G401.6 (cell line): ENCODE measurements around the gene SEC22C.

Source experiments
- FAIRE-seq: peaks from 2 replicates; lab custom pipeline; 2012; peaks lifted over from hg19 to GRCh38; lab: Jason Lieb, UNC

Gene SEC22C

DNA sequence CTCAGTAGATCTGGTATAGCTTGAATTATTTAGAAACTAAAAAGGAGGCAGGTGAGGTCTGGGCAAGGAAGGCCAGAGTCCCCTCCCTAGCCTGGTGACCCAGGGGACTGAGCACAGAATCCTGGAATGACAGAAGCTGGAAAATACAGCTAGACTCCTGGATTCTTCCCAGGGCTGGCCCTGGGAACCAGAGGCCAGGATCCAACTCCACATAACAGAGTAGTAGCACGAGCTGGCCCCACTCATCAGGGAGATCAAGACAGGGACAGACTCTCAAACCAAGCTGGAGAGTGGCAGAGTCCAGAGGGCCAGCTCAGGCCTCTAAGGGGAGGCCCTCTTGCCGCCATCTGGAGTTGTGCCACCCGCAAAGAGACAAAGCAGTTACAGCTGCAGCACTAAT lies 68.6 kb downstream of the SEC22C start:
- no peak for FAIRE-seq

DNA sequence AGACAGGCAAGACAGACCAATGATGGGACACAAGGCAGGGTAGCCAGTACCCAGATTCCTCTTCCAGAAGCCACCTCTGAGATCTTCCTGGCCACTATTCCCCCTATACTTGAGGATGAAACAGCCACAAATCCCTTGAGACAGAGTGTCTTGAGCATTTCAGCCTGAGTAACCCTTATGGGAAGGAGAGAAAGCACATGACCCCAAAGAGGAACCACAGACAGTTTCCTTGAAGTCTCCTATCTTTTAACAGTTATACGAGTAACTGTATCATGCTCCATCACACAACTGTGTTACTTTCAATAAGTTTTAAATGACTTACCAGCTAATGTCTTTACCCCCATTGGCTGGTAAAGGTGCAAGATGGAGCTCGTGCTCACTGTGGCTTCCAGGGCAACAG lies 70.0 kb downstream of the SEC22C start:
- FAIRE-seq: no peak

DNA sequence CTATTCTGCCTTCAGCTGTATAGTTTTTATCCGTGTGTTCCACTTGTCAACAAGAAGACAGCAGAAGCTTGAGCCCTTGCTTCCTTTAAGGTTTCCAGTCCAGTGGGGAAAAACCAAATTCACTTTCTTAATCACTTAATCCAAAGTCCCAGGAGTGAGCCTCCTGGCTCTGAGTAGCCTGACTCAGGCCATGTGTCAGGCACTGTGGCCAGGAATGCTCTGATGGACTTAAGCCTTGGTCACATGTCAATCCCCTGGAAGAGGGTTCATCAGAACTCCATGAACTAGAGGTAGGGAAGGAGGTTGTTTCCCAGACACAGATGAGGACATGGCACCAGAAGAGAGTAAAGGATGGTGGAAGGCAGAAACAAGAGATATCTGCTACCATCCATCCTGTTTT lies 70.6 kb downstream of the SEC22C start:
- no peak for FAIRE-seq

DNA sequence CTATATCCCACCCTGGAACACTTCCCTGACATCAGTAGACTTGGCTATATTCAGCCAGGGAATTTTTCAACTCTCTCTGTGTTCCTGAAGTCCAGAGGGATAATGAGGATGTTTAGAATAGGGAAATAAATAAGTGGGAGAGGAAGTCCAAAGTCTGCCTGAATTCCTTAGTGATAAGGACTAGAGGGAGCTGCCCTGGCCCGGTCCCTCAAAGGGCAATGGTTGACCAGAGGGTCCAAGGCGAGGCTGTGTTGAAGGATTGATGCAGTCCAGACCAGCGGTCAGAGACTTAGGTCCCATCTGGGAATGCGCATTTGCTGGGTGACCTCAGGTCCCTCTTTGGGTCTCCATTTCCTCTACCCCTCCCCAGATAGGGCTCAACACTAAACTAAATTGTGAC lies 71.4 kb downstream of the SEC22C start:
- FAIRE-seq: no peak

DNA sequence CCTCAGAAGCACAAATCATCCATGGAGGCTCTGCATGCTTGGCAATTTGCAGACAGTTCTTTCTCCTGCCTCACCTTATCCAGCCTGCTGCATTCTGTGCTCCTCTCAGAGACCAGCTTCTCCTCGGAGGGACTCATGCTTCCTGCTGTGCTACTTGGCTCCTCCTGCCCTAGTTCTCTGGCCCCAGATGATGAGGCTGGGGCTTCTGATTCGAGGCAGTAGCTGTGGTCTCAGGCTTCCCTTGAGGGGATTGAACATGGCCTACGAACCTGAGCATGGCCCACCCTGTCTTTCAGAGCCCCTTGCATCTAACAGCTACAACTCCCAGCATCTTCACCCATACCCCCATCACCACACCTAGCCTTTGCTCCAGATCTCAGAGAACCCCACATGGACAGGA lies 72.7 kb downstream of the SEC22C start:
- FAIRE-seq: no peak

DNA sequence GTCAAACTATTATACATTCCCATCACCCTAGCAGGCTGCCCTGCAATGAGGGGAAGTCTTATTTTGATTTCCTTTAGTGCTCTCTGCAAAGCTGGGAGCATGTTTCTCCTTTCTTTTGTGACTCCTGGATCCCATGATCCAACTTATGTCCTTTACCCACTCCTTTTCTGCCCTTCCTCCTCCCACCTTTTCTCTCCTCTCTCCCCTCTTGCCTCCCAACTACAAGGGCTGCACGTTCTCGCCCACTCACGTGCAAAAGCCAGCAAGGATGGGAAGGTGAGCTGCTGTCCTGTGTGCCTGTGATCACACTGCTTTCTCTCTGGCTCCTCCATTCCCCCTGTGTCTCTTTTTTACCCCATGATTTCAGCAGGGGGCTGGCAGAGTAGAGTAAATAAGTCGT lies 73.2 kb downstream of the SEC22C start:
- no peak for FAIRE-seq

DNA sequence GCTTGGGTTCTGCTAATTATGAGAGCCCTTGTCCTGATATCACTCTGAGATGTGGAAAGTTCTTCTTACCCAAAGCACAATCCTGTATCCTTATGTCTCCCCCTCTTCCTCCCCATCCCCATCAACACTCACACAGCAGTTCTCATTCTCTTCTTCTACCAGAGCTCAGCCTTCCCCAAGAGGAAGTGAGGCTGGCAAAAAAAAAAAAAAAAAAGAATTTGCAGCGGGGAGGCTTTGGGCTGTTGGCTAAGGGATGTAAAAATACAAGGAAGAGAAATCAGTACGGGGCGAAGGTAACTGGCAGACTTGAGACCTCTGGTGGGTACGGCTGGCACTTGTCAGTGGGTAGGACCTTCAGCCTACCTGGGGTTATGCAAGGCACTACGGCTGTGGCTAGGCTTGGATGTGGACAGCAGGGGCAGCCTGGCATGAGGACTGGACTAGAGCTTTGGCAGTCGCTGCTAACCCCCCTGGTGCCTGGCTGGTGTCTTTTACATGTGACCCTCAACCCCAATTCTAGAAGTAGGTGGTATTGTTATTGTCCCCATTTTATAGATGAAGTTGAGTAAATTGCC lies 73.9 kb downstream of the SEC22C start:
- no peak for FAIRE-seq

DNA sequence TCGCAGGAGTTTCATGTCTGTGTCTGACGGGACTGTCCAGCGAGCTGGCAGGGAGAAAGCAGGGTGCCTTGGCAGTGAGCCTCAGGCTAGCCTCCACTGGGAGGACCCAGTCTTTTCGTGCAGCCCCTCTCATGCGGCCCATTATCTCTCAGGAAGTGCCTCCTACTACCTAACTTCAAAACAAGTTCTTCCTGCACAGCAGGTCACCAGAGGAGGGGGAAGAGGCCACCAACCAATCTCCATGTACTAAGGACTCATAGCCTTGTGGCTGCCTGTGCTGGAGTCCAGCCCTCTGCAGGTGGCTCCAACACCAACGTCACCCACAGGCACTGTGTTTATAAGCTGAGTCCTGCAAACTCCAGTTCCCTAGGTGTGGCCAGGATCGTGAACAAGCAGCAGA lies 74.5 kb downstream of the SEC22C start:
- FAIRE-seq: no peak

DNA sequence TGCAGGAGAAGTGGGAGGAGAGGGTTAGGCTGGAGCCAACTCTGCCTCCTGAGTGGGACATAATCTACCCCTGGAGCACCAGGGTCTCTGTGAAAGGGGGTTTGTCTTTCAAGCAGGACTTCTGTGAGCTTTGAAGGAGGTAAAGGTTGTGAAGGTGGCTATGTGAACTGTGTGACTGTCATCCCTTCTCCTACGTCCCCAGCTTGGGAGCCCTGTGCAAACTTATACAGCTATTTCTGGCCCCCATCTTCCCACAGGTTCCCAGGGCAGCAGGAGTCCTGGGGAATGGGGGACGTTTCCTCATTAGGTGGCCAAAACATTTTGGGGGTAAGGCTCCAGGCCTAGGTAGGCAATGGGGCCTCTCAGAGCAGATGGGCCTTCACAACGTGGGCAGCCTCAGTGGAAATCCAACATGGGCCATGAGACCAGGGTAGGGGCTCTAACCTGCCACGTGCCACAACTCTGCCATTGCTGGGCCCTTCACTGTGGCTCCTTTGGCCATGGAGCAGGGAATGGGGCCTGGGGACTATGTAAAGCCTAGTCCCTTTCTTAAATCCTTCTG lies 75.8 kb downstream of the SEC22C start:
- no peak for FAIRE-seq

DNA sequence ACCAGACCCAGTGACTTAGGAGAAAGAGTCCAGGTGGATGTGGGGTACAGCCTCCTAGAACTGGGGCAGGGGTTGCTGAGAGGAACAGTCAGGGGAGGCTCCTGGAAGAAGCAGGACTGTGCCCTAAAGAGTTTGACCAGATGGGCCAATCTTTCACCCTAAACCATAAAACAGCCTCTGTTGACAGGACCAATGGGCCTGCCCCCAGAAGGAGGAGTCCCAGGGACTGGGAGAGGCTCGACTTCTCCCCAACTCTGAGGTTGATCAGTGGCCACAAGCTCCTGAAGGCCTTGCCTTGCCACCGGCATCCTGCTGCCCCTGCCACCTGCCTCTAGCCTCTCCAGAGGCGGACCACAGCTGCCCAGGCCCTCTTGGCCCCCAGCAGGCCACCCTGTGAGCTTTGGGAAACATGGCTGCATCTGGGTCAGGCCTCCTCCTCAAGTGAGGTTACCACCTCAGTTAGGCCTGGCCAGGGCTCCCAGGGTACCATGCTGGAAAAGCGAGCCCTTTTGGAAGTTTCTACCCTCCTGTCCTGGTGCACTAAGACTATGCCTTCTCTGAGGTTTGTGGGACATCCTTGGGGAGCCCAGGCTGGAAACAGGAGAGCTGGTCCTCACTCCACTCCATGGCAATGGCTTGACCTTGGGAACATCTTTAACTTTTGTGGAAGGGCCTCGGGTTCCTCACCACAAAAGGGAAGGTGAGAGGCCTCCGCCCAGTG lies 76.5 kb downstream of the SEC22C start:
- no peak for FAIRE-seq

DNA sequence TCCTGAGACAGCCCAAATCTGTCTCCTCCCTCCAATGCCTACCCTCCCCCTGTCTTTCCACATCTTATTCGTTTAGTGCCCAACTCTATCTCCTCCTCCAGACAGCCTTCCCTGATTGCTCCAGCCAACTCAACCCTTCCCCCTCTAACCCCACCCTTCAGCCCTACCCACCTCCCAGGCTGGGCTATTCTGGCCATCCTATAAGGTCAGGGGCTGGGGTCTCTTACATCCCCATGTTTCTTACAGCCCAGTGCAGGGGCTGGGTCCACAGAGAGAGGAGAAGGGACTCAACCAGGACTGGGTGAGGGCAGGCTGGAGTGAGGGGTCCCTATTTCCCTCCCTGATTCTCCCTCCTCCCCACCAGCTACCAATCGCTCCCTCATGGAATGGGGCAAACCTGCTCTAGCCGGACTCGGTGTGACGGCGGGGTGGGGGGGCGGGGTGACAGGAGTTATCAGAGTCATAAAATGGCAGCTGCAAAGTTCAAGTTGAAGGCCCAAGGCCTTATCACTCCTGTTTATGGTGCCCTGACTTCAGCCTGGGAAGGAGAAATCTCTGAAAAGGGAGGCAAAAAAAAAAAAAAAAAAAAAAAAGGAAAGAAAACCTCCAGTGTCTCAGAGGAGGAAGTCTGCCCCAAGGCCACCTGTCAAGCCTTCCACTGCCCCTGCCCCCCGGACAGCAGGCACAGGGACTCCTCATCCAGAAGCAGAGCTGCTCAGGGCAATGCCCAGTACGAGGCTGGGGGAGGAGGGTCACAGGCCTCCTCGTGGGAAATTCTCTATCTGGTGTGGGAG lies 77.2 kb downstream of the SEC22C start:
- no peak for FAIRE-seq

DNA sequence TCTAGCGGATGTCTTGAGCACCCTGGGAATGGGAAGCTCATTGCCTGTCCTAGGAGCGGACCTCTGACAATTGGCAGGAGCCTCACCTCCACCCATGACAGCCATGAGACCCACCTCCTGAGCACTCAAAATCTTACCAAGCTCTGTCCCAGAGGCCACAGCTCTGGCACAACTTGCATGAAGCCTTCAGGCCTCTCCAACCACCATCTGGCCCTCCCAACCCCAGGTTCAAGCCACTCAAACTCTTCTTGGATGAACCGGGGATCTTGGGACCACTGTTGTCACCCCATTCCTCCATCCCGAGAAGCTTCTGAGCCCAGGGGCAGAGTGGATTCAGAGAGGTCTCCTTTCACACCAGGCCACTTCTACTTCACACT lies 77.8 kb downstream of the SEC22C start:
- FAIRE-seq: no peak

DNA sequence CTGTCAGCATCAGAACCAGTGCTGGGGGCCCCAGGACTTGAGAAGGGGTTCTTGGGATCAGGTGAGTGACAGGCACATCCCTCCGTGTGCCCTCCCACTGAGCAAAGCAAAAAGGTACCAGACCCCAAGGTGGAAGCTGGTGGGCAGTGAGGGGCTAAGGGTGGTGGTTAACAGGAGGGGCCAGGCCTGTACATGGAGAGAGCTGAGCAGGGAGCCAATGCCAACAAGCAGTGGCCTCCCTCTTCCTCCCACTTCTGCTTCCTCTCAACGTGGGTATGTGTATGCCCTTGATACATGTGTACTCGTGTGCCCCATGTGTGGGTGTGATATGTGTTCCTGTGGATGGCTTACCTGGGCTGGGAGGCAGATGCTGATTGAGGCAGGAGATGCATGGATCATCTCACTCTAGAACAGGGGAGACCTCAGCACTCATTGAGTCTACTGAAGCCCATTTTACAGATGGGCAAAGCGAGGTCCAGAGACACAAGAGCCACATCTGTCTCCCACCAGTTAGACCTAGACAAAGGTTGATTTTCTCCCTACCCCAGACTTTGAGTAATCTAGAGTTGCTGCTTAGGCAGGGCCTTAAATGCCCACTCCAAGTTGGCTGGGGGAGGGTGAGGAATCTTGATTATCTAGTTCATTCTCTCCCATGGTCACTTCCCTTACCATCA lies 78.4 kb downstream of the SEC22C start:
- FAIRE-seq: no peak

DNA sequence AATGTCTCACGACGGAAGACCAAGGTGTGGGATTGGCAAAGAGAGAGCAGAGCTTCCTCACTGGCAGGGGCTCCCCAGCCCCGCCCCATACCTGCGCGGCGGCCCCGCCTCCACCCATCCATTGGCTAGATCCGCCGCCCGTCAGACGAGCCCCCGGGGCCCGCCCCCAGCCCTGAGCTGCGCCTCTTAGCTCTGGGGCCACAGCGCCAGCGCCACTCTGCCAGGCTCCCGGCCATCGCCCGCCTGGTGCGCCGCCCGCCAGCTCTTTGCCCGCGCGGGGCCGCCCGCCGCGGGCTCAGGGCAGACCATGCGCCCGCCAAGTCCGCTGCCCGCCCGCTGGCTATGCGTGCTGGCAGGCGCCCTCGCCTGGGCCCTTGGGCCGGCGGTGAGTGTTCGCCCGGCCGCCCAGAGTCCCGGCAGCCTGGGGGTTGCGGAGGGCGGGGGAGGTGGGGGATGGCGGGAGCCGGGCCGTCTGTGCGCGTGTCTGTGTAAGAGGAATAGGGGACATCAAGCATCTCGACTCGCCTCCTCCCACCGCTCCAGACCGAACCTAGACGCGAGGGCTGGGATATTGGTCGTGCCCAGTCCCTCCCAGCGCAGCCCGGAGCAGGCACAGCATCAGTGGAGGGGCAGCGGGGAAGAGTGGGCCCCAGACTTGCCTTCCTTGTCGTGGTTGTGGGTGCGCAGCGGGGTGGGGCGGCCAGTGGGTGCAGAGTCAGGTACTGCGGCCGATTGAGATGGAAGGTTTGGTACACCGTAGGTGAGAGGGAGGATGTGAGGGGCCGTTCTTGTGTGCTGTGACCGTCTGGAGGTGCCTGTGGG lies 79.1 kb downstream of the SEC22C start, which contains the start of gene VIPR1:
Gene VIPR1, plus strand, starts transcription at position 215 of the 822 bp plus-strand sequence. Its CDS starts 93 bp downstream, at position 308.
- no peak for FAIRE-seq

DNA sequence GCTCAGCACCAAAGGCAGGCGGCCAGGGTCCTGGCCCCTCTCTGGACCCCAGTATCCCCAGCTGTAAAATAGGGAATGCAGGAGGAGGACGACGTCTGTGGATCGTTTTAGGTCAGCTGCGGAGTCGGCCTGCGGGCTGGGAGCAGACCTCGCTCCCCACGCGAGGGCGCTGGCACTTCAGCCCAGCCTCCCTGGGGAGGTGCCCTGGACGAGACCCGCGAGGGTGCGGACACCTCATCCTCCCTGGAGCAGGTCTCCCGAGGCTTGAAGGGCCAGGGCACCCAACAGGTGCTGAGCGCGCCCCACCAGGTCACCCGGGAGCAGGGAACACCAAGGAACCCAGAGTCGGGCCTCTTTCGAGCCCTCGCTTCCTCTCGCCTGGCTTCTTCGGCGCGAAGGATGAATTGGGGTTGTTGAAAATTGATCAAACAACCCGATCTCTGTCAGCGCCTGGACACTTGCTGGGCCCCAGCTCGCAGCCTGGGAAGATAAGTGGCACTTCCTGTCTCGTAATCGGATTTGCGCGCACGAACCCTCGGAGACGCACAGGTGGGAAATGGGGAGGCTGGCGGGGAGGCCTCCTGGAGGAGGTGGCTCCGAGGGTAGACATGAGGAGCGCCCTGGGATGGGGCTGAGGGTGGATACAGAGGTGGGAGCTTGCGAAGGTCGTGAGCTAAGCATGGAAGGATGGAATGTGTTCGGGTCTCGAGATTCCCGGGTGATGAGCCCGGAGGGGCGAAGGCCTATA lies 79.9 kb downstream of the SEC22C start:
- FAIRE-seq: no peak

DNA sequence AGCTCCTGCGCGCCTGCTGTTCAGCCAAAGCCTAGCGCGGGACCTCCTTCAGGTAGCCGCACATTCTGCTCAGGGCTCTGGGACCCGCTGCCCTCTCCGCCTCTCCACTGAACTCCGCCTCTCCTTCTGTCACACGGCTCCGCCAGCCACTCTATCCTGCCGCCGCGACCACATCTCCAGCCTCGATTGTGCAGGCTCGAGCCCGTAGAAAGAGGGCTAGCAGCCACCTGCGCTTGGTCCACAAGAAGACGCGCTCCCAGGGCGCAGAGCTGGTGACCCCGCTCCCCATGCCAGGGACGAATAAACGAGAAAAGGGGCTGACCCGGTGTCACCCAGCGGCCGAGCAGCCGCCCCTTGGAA lies 80.5 kb downstream of the SEC22C start:
- FAIRE-seq: no peak

DNA sequence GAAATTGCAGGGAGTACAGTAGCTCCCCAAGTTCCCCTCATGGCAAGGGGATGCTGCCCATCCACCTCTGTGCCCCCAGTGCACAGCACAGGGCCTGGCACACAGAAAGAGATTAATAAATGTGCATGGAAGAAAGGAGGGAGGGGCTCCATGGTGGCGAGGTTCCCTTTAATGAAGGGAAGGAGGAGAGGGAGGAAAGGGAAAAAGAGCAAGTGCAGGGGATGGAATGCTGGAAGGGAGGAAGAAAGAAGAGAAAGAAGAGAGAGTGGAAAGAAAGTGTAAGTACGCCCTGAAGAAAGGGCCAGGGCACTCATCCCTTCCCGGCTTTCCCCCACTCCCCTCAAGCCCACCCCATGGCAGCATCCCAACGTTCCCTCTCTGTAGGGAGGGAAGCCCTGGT lies 80.9 kb downstream of the SEC22C start:
- no peak for FAIRE-seq

DNA sequence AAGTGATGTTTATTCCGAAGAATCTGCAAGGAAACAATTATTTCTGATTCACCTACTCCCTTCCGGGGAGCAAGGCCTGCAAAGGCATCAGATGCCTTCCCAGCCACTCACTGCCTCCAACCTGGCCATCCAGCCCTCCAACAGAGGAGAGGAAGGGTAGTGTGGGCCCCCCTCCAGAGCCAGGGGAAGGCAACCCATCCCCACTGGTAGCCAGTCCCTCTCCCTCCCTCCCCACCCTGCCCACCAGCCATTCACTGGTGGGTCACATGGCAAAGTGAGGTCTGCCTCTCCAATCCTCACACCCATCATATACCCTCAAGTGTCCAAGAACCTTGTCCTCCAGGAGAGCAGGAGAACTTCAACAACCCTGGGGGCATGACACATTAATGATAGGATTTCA lies 81.7 kb downstream of the SEC22C start:
- no peak for FAIRE-seq

DNA sequence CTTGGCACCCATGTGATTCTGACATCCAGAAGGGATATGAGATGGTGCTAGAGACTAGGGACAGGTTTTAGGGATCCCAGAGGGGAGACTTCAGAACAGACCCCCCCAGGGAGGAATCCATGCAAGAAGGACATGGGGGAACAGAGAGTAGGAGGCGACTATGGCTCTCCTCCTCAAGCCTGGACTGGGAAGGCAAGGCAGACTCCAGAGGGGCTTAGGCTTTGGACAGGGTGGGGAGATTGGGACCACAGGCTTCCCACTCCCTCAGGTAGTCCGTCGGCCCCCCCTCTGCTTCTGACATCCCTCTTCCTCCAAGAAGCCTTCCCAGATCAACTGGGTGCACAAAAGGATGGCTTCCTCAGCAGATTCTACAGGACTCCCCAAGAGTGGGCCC lies 82.3 kb downstream of the SEC22C start:
- no peak for FAIRE-seq

DNA sequence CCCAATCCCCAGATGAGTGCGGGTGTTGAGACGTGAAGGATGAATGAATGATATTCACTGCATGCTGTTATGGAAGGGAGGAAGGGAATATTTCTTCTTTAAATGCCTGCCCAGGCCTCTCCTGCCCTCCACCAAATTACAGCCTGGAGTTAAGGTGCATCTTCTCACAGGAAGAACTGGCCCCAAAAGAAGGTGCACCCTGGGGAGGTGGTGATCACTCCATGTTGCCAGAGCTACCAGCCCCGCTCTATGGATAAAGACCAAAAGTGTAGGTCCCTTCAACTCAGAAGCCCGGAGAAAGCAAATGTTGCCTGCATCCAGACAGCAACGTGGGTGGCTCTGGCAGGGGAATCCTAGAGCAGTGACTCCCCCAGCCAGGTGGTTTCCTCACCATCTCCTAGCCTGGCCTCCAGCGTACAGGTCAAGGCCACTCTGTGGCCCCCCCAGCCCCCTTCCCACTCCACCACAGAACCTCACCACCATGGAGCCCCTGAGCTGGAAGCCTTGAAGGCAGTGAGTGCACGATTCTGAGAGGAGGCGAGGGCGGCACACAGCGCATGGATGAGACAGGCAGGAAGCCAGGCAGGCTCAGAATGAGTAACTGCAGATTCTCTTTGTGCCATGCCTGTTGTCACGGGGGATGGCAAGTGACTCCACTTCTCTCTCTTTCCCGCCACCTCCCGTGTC lies 82.8 kb downstream of the SEC22C start:
- FAIRE-seq: no peak

DNA sequence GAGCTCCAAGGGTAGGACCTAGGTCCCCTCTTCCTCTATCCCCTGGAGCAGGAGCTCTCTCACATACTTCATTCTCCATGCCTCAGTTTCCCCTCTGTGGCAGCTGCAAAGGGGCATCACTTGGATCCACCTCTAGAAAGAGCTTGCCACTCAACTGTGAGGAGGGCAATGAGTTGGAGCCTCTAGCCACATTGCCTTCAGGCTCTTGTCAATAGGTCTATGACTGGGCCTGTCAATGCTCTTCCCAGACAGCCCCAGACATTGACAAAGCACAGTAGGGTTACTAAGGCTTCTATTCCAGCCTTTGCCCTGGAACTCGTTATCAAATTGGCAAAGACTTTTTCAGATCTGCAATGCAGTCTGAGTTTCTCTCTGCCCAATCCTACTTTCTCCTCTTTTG lies 83.7 kb downstream of the SEC22C start:
- FAIRE-seq: no peak
